Sigmoid colon (tissue), 4 donors: ENCODE data around the gene NRN1.

Experiments used
- POLR2A ChIP-seq, 2 donors: fragments of 450-650 bp; IDR thresholded peaks; one replicate each; pipeline ENCODE4 v1.6.1; 2016; ENCODE audit warnings: antibody characterized with exemption in 2 of 2, mild to moderate bottlenecking in 2 of 2, moderate library complexity in 2 of 2
- POLR2AphosphoS5 ChIP-seq, 4 donors: sonication (generic); formaldehyde crosslinking; IDR thresholded peaks; one replicate each; pipeline ENCODE4 v1.6.1; 2017; ENCODE audit warnings: antibody characterized with exemption in 4 of 4
- TF ChIP-seq, protein P1 (sequence below), 4 experiments: fragments of 450-650 bp in 3 of 4; fragments of 200-600 bp in 1 of 4; IDR thresholded peaks; one replicate each; pipeline ENCODE4 v1.5.1; 2016 to 2019; ENCODE audit warnings: antibody characterized with exemption in 4 of 4, mild to moderate bottlenecking in 3 of 4, moderate library complexity in 2 of 4

DNA sequence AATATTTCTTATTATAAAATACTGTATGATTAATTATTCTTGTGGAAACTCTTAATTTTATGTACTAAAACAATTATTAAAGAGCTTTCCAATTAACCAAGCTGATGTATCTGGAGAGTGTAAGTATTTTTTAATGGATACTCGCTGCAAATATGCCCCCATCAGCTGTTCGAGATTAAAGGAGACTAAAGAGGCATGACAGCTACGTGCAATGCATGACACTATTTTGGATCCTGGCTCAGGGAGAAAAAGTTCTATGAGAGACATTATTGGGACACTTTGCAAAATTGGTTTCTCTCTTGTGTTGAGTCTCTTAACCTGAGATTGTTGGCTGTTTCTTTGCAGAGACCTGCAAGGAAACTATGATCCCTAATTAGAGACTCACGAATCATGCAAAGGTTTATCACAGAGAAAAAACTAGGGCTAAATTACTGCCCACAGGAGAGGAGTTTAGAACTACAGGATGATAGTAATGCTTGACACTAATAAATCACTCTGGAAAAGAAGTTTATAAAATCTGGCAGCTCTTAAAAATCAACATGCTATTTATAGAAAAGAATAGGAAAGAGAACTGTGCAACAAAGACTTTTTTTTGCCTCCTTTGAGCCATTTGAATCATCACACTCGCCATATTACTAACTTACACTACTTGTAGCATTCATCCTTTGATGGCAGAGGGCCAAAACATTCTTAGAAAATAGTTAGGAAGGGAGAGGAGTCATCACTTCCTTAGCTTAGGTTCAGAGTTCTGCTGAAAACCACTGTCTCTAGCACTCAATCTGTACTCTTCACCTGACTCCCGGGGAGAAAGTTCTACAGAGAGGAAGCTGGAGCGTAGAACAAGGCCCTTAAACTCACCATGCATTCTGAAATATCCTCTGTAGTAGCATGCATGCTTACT lies 25.3 kb downstream of the NRN1 start:
- TF ChIP-seq, protein P1, sequence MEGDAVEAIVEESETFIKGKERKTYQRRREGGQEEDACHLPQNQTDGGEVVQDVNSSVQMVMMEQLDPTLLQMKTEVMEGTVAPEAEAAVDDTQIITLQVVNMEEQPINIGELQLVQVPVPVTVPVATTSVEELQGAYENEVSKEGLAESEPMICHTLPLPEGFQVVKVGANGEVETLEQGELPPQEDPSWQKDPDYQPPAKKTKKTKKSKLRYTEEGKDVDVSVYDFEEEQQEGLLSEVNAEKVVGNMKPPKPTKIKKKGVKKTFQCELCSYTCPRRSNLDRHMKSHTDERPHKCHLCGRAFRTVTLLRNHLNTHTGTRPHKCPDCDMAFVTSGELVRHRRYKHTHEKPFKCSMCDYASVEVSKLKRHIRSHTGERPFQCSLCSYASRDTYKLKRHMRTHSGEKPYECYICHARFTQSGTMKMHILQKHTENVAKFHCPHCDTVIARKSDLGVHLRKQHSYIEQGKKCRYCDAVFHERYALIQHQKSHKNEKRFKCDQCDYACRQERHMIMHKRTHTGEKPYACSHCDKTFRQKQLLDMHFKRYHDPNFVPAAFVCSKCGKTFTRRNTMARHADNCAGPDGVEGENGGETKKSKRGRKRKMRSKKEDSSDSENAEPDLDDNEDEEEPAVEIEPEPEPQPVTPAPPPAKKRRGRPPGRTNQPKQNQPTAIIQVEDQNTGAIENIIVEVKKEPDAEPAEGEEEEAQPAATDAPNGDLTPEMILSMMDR (IDR thresholded peaks at IDR 0.05) = no peak
- TF ChIP-seq POLR2A (IDR thresholded peaks at IDR 0.05) (no peak), POLR2AphosphoS5 (IDR thresholded peaks at IDR 0.05) (no peak)
